ENCODE data around the gene ADAD1.
"Not testable (repeated sequence)": the region's sequence is repeated elsewhere in the genome, so short reads cannot be mapped to it uniquely, and the experiment has no call there.

Gene ADAD1

GRCh38 chr4:122378711-122379110 is at the start of gene ADAD1:
Gene ADAD1, plus strand, starts transcription at chr4:122379011. Its CDS starts 1,059 bp downstream, at chr4:122380070.
- DNase-seq (ENCODE audit: low read depth in 3 of 3): no peak

- no peak for DNase-seq (ENCODE audit: low read depth in 3 of 3)
These were observed 48.8 kb upstream of the ADAD1 start for GRCh38 chr4:122329876-122330565.

- no peak for DNase-seq (ENCODE audit: low read depth in 3 of 3)
These were observed 47.6 kb upstream of the ADAD1 start for GRCh38 chr4:122331195-122331594.

GRCh38 chr4:122334828-122335227 is 44.0 kb upstream of the ADAD1 start:
- DNase-seq (ENCODE audit: low read depth in 3 of 3): no peak

- DNase-seq (ENCODE audit: low read depth in 3 of 3): no peak
These were observed 36.9 kb upstream of the ADAD1 start for GRCh38 chr4:122341886-122342285.

- no peak for DNase-seq (ENCODE audit: low read depth in 3 of 3)
These were observed 32.8 kb upstream of the ADAD1 start for GRCh38 chr4:122346036-122346435.

GRCh38 chr4:122346503-122346902 is 32.3 kb upstream of the ADAD1 start:
- no peak for DNase-seq (ENCODE audit: low read depth in 3 of 3)

- DNase-seq (ENCODE audit: low read depth in 3 of 3): no peak
These were observed 22.4 kb upstream of the ADAD1 start for GRCh38 chr4:122356317-122356808.

- DNase-seq (ENCODE audit: low read depth in 3 of 3): no peak
These were observed 18.1 kb upstream of the ADAD1 start for GRCh38 chr4:122360754-122361153.

GRCh38 chr4:122364700-122365404 is 14.0 kb upstream of the ADAD1 start:
- no peak for DNase-seq (ENCODE audit: low read depth in 3 of 3)

GRCh38 chr4:122368786-122369185 is 10.0 kb upstream of the ADAD1 start:
- DNase-seq (ENCODE audit: low read depth in 3 of 3): not testable (repeated sequence)

- no peak for DNase-seq (ENCODE audit: low read depth in 3 of 3)
These were observed 1.5 kb upstream of the ADAD1 start for GRCh38 chr4:122377352-122377751.

- no peak for DNase-seq (ENCODE audit: low read depth in 3 of 3)
These were observed 428 bp downstream of the ADAD1 start for GRCh38 chr4:122379239-122379638.

- no peak for DNase-seq (ENCODE audit: low read depth in 3 of 3)
These were observed 4.5 kb downstream of the ADAD1 start for GRCh38 chr4:122383341-122383740.

- no peak for DNase-seq (ENCODE audit: low read depth in 3 of 3)
These were observed 5.4 kb downstream of the ADAD1 start for GRCh38 chr4:122384245-122384644.

GRCh38 chr4:122393276-122393675 is 14.5 kb downstream of the ADAD1 start:
- no peak for DNase-seq (ENCODE audit: low read depth in 3 of 3)

GRCh38 chr4:122403861-122404260 is 25.1 kb downstream of the ADAD1 start:
- no peak for DNase-seq (ENCODE audit: low read depth in 3 of 3)

- no peak for DNase-seq (ENCODE audit: low read depth in 3 of 3)
These were observed 33.7 kb downstream of the ADAD1 start for GRCh38 chr4:122412547-122412946.

- no peak for DNase-seq (ENCODE audit: low read depth in 3 of 3)
These were observed 44.4 kb downstream of the ADAD1 start for GRCh38 chr4:122423246-122423645.

GRCh38 chr4:122431351-122431750 is 52.5 kb downstream of the ADAD1 start:
- DNase-seq (ENCODE audit: low read depth in 3 of 3): no peak

GRCh38 chr4:122434285-122434684 is 55.5 kb downstream of the ADAD1 start:
- no peak for DNase-seq (ENCODE audit: low read depth in 3 of 3)

- no peak for DNase-seq (ENCODE audit: low read depth in 3 of 3)
These were observed 72.0 kb downstream of the ADAD1 start for GRCh38 chr4:122450847-122451246.

GRCh38 chr4:122453384-122453995 is 74.7 kb downstream of the ADAD1 start:
- no peak for DNase-seq (ENCODE audit: low read depth in 3 of 3)

All from stimulated activated CD4-positive, alpha-beta T cell treated with anti-CD3 and anti-CD28 coated beads, TNF-alpha, amount 100 ng/mL, for 48 hours (primary cell).